GM12873 (cell line): ENCODE data around the gene NEK4.

Experiments
- CTCF ChIP-seq: IDR thresholded peaks from 2 replicates; pipeline ENCODE4 v1.5.1; 2012; ENCODE audit warnings: low read depth, mild to moderate bottlenecking, moderate library complexity, low read length, control low read depth; ENCODE audit not compliant: insufficient read depth; ENCODE audit errors: missing control alignments

Gene NEK4

GRCh38 chr3:52771334-52771681, 568 bp upstream of the NEK4 start:
- no peak for TF ChIP-seq CTCF

- TF ChIP-seq CTCF = no peak
Observed at GRCh38 chr3:52769786-52770455, 819 bp downstream of the NEK4 start.

- no peak for TF ChIP-seq CTCF
Observed at GRCh38 chr3:52763466-52763865, 7.3 kb downstream of the NEK4 start.

- TF ChIP-seq CTCF = no peak
Observed at GRCh38 chr3:52756141-52756540, 14.6 kb downstream of the NEK4 start.

GRCh38 chr3:52754373-52754772, 16.4 kb downstream of the NEK4 start:
- no peak for TF ChIP-seq CTCF

GRCh38 chr3:52752045-52752660, 18.6 kb downstream of the NEK4 start:
- no peak for TF ChIP-seq CTCF

- TF ChIP-seq CTCF = no peak
Observed at GRCh38 chr3:52743721-52744120, 27.0 kb downstream of the NEK4 start.

- TF ChIP-seq CTCF = no peak
Observed at GRCh38 chr3:52743152-52743551, 27.6 kb downstream of the NEK4 start.
